Peyer's patch (tissue), 4 donors: ENCODE data around the gene HAS3. TPM values are rescaled to one million over a fixed set of nuclear protein-coding genes. Genes with fewer than 3 reads are reported as not detected.
"Not testable (repeated sequence)": the region's sequence is repeated elsewhere in the genome, so short reads cannot be mapped to it uniquely, and the experiment has no call there.

ENCODE experiments used
- DNase-seq, 3 donors: peaks; one replicate each; pipeline ENCODE4 v3.0.0-alpha.2; 2017 to 2019
- H3K27ac ChIP-seq, 4 donors: fragments of 200-600 bp; sonication (generic); one replicate each; pipeline ENCODE4 v1.5.1; 2016 to 2019
- H3K27me3 ChIP-seq, 2 donors: fragments of 200-600 bp; sonication (generic); one replicate each; pipeline ENCODE4 v1.5.1; 2019
- H3K36me3 ChIP-seq, 3 donors: fragments of 200-600 bp; sonication (generic); one replicate each; pipeline ENCODE4 v1.5.1; 2016 to 2019
- H3K4me1 ChIP-seq, 4 donors: fragments of 200-600 bp; sonication (generic); one replicate each; pipeline ENCODE4 v1.5.1; 2016 to 2019
- H3K4me3 ChIP-seq, 4 donors: fragments of 200-600 bp; sonication (generic); 1 replicate in 3 of 4; 2 replicates in 1 of 4; pipeline ENCODE4 v1.5.1; 2016 to 2019; ENCODE audit warnings: mild to moderate bottlenecking in 1 of 4
- H3K9me3 ChIP-seq, 4 donors: fragments of 200-600 bp; sonication (generic); one replicate each; pipeline ENCODE4 v1.5.1; 2016 to 2019; ENCODE audit warnings: mild to moderate bottlenecking in 1 of 4
- POLR2A ChIP-seq, 2 donors: fragments of 450-650 bp; IDR thresholded peaks; one replicate each; pipeline ENCODE4 v1.5.1; 2017; ENCODE audit warnings: antibody characterized with exemption in 2 of 2, mild to moderate bottlenecking in 2 of 2, moderate library complexity in 2 of 2
- total RNA-seq, 4 donors: library from RNA; depleted of rRNA; stranded (reverse); fragments of >200 nt; gene quantifications; one replicate each; pipeline ENCODE4 v1.1.0, GENCODE V29; 2016
- TF ChIP-seq, protein P1 (sequence below), 6 experiments: fragments of 450-650 bp in 4 of 6; fragments of 200-600 bp in 2 of 6; sonication (generic) in 1 of 6; IDR thresholded peaks; one replicate each; pipeline ENCODE4 v1.5.1; 2017 to 2019; ENCODE audit warnings: antibody characterized with exemption in 6 of 6, mild to moderate bottlenecking in 3 of 6, moderate library complexity in 1 of 6

HAS3 gene
- total RNA-seq, 4 donors from 2014 or later = 1.1 to 2.5 (median 1.2) TPM

DNA sequence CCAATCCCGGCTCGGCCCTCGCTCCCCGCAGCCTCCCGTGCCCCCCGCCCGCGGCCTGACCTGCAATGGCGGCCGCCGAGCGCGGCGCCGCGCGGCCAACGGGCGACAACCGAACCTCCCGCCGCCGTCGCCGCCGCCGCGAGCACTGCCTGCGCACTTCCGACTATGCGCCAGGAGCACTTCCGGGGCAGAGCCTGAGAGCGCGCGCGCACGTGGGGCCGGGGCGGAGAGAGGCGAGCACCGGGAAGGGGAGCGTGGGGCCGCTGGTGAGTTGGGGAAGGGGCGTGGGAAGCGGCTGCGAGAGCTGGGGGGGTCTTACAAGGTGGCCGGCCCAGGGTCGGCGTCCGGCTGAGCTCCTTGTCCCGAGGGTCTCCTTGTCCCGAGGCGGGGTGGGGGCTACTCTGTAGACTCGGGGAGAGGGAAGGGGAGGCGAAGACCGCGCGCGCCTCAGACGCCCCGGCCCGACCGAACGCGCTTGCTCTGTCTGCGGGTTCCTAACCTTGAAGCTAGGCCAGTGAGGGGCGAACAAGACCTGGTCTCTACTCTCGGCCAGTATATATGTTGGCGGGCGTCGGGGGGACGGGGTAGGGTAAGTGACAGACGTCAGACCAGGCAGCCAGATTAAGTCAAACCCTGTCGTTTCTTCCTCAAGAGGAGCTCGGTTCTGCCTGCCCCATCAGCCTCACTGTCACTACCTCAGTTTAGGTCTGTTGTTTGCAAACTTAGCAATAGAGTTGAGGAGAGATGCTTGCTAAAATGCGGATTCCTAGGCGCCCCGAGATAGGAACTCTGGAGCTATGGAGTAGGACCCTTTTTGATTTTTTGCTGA lies 27.2 kb downstream of the HAS3 start, which contains the start of the genes CHTF8 and UTP4:
Gene CHTF8, minus strand, starts transcription at position 165 of the 829 bp plus-strand sequence. CDS start 11,130 bp downstream, outside the sequence.
Gene UTP4, plus strand, starts transcription at position 226 of the 829 bp plus-strand sequence. CDS start 811 bp downstream, outside the sequence.
- DNase-seq = peak; percentile 84 to 93 (median 92)
- Histone ChIP-seq H3K4me1 (peaks cover 0 to 23% (median 2%) of the 10 kb centered on the region in 4 donors), H3K36me3 (peaks cover 0 to 6% (median 0%) of the 10 kb centered on the region in 3 donors), H3K4me3 (peak within 1 kb of the TSS; percentile 57 to 96 (median 90)), H3K9me3 (no peaks in the 10 kb centered on the region), H3K27ac (peak within 1 kb of the TSS; percentile 88 to 98 (median 95)), H3K27me3 (no peaks in the 10 kb centered on the region)
- TF ChIP-seq POLR2A (IDR thresholded peaks at IDR 0.05) = peak; percentile 55 to 92
- TF ChIP-seq, protein P1, sequence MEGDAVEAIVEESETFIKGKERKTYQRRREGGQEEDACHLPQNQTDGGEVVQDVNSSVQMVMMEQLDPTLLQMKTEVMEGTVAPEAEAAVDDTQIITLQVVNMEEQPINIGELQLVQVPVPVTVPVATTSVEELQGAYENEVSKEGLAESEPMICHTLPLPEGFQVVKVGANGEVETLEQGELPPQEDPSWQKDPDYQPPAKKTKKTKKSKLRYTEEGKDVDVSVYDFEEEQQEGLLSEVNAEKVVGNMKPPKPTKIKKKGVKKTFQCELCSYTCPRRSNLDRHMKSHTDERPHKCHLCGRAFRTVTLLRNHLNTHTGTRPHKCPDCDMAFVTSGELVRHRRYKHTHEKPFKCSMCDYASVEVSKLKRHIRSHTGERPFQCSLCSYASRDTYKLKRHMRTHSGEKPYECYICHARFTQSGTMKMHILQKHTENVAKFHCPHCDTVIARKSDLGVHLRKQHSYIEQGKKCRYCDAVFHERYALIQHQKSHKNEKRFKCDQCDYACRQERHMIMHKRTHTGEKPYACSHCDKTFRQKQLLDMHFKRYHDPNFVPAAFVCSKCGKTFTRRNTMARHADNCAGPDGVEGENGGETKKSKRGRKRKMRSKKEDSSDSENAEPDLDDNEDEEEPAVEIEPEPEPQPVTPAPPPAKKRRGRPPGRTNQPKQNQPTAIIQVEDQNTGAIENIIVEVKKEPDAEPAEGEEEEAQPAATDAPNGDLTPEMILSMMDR (IDR thresholded peaks at IDR 0.05) = no peak

DNA sequence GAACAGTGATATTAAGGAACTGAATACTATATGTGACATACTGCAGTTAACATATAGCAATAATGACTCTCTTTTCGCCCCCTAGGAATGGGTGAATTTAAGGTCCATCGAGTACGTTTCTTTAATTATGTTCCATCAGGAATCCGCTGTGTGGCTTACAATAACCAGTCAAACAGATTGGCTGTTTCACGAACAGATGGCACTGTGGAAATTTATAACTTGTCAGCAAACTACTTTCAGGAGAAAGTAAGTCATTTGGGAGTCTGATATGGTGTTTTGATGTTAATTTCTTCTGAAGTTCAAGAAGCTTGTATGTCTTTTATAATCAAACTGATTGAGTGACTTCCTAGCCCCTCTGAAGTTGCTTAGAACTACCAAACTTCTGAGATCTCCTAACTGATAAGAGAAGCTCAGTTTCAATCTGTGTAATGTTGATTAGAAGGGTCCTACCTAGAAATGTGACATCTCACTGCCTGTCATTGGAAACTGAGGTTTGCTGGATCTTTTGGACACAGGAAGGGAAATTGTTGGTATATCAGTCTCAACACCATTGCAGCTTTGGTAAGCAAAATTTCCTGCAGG lies 28.0 kb downstream of the HAS3 start:
- Histone ChIP-seq H3K4me3 (peak overlapping the region; percentile 57 to 96 (median 90)), H3K27ac (peak overlapping the region in 1 of 4 donors; percentile 98), H3K4me1 (peaks cover 0 to 23% (median 2%) of the 10 kb centered on the region in 4 donors), H3K27me3 (no peaks in the 10 kb centered on the region), H3K9me3 (no peaks in the 10 kb centered on the region), H3K36me3 (peaks cover 0 to 9% (median 0%) of the 10 kb centered on the region in 3 donors)
- no peak for DNase-seq
- TF ChIP-seq, protein P1 (IDR thresholded peaks at IDR 0.05) = no peak
- no peak for TF ChIP-seq POLR2A (IDR thresholded peaks at IDR 0.05)

DNA sequence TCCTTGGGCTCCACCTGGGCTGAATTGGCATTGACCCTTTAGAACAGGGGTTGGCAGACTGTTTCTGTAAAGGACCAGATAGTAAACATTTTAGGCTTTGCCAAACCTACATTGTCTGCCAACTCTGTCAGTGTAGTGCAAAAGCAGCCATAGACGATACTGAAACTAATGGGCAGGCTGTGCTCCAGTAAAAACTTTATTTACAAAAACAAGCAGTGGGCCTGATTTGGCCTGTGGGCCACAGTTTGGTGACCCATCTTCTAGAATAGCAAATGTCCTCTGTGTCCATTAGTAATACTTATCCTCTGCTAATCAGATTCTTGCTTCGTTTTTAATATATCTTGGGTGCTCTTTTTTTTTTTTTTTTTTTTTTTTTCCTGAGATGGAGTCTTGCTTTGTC lies 33.2 kb downstream of the HAS3 start:
- Histone ChIP-seq H3K9me3 (no peaks in the 10 kb centered on the region), H3K4me1 (peaks cover 0 to 2% (median 0%) of the 10 kb centered on the region in 4 donors), H3K36me3 (peaks cover 0 to 55% (median 0%) of the 10 kb centered on the region in 3 donors), H3K4me3 (no peak overlapping the region), H3K27ac (no peak overlapping the region), H3K27me3 (no peaks in the 10 kb centered on the region)
- no peak for TF ChIP-seq POLR2A (IDR thresholded peaks at IDR 0.05)
- TF ChIP-seq, protein P1 (IDR thresholded peaks at IDR 0.05) = no peak
- no peak for DNase-seq

DNA sequence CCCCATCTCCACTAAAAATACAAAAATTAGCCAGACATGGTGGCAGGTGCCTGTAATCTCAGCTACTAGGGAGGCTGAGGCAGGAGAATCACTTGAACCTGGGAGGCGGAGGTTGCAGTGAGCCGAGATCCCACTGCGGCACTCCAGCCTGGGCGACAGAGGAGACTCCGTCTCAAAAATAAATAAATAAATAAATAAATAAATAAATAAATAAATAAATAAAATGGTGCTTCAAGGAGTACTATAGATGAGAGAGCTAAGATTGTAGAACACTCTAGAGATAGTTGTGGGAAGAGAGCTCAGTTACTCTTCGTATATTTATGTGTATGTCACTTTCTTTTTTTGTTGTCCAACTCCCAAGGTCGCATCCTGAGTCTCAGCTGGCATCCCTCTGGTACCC lies 34.0 kb downstream of the HAS3 start:
- H3K27me3 ChIP-seq, H3K4me1 ChIP-seq, H3K9me3 ChIP-seq, H3K4me3 ChIP-seq, H3K27ac ChIP-seq, DNase-seq: not testable (repeated sequence)
- H3K36me3 ChIP-seq = peaks cover 0 to 64% (median 0%) of the 10 kb centered on the region in 3 donors

DNA sequence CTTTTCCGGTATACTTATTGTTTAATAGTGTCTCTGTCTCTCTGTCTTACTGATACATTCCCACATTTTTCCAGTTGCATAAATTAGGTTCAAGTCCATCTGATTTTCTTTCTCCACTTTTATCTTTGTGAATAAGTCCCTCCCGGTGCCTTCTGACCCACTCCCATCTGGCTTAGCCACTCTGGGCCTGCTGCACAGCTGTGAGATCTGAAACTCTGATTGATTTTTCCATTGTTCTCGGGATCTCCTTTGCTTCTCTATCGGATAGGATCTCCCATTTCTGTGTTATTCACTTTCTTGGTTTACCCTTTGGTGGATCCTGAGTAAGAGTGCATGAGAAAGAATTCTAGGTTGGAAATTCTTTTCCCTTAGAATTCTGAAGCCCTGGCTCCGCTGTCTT lies 35.6 kb downstream of the HAS3 start:
- DNase-seq = no peak
- no peaks in the 10 kb centered on the region for H3K4me1 ChIP-seq
- H3K27me3 ChIP-seq = no peaks in the 10 kb centered on the region
- no peak overlapping the region for H3K27ac ChIP-seq
- H3K9me3 ChIP-seq = no peaks in the 10 kb centered on the region
- no peak overlapping the region for H3K4me3 ChIP-seq
- H3K36me3 ChIP-seq = peaks cover 0 to 77% (median 0%) of the 10 kb centered on the region in 3 donors
- TF ChIP-seq, protein P1 (IDR thresholded peaks at IDR 0.05) = no peak
- TF ChIP-seq POLR2A (IDR thresholded peaks at IDR 0.05) = no peak

DNA sequence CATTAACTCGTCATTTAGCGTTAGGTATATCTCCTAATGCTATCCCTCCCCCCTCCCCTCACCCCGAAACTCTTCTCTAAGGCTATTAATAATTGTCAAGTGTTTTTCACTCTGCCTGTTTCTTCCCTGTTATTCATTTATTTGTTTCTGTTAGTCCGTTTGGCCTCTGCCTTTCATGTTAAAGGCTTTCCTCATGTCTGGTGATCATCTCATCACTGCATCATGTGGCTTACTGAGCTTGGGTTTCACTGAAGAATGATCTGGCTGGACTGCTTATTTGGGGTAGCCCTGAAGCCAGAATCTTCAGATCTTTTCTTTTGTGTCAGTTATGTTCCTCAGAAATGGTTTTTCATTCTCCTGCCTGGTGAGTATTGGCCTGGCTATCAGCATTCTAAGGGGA lies 36.5 kb downstream of the HAS3 start:
- H3K27ac ChIP-seq = no peak overlapping the region
- peaks cover 0 to 80% (median 0%) of the 10 kb centered on the region in 3 donors for H3K36me3 ChIP-seq
- TF ChIP-seq, protein P1 (IDR thresholded peaks at IDR 0.05) = no peak
- no peak for TF ChIP-seq POLR2A (IDR thresholded peaks at IDR 0.05)
- H3K4me3 ChIP-seq = no peak overlapping the region
- H3K27me3 ChIP-seq = no peaks in the 10 kb centered on the region
- no peaks in the 10 kb centered on the region for H3K9me3 ChIP-seq
- H3K4me1 ChIP-seq = no peaks in the 10 kb centered on the region
- DNase-seq = no peak
